GM12878 (cell line): ENCODE data around the gene NLGN3. TPM values are rescaled to one million over a fixed set of nuclear protein-coding genes. Genes with fewer than 3 reads are reported as not detected.

Experiments
- ATAC-seq: fragments of 200-7000 bp; cut with Tn5 transposase; 3 replicates; pipeline ENCODE4 v1.9.1; 2020; ENCODE audit warnings: mild to moderate bottlenecking, moderate library complexity
- BruUV-seq: library from RNA; stranded (reverse); fragments of 400-500 nt; replicated peaks from 2 replicates; lab custom pipeline; 2021; lab: Mats Ljungman, UMichigan
- CTCF ChIA-PET: fragments of 300-600 bp; sonication (Branson Sonifier 250); formaldehyde crosslinking; extraction: SDS; loops from one replicate; lab custom pipeline; 2021; ENCODE audit warnings: inconsistent platforms; lab: Yijun Ruan, JAX
- POLR2A ChIA-PET: fragments of 350-600 bp; formaldehyde crosslinking; extraction: SDS; loops from one replicate; lab custom pipeline; 2021; ENCODE audit warnings: inconsistent platforms; lab: Charles Lee
- RAD21 ChIA-PET: fragments of 300-600 bp; sonication (Branson Sonifier 250); formaldehyde crosslinking; loops from one replicate; lab custom pipeline; 2023; ENCODE audit warnings: antibody characterized with exemption; ENCODE audit not compliant: unreplicated experiment; lab: Charles Lee
- SMC1A ChIA-PET: fragments of 300-600 bp; sonication (Branson Sonifier 250); formaldehyde crosslinking; loops from one replicate; lab custom pipeline; 2023; ENCODE audit not compliant: unreplicated experiment, uncharacterized antibody; lab: Charles Lee
- DNase-seq: peaks from one replicate; pipeline ENCODE4 v3.0.0-alpha.2; 2011; ENCODE audit warnings: low read depth, low spot score
- FAIRE-seq: peaks from 3 replicates; lab custom pipeline; 2011; peaks lifted over from hg19 to GRCh38; lab: Jason Lieb, UNC
- H2AFZ ChIP-seq: 2 replicates; pipeline ENCODE4 v1.6.0; 2011; ENCODE audit warnings: low read depth, low read length, control low read depth; ENCODE audit not compliant: control insufficient read depth
- H3K27ac ChIP-seq: 2 replicates; pipeline ENCODE4 v1.5.1; 2011; ENCODE audit warnings: control low read depth; ENCODE audit not compliant: control insufficient read depth, insufficient read depth
- H3K27me3 ChIP-seq, 2 experiments: replicated peaks in 1 of 2; 2 replicates each; pipeline versions ENCODE4 v1.6.0 to v1.6.1; 2011; ENCODE audit warnings: low read length in 1 of 2; ENCODE audit not compliant: control insufficient read depth in 2 of 2, insufficient read depth in 2 of 2
- H3K36me3 ChIP-seq, 2 experiments: 2 replicates each; pipeline ENCODE4 v1.5.1; 2011; ENCODE audit warnings: low read length in 1 of 2; ENCODE audit not compliant: control insufficient read depth in 2 of 2, insufficient read depth in 2 of 2
- H3K4me1 ChIP-seq: 2 replicates; pipeline ENCODE4 v1.6.1; 2011; ENCODE audit warnings: mild to moderate bottlenecking, low read length, moderate library complexity, mixed read lengths; ENCODE audit not compliant: control insufficient read depth, insufficient read depth
- H3K4me2 ChIP-seq: 2 replicates; pipeline ENCODE4 v1.6.0; 2011; ENCODE audit warnings: control low read depth; ENCODE audit not compliant: control insufficient read depth, insufficient read depth
- H3K4me3 ChIP-seq: fragments of 200-600 bp; sonication (generic); 2 replicates; pipeline ENCODE4 v1.5.1; 2016
- H3K79me2 ChIP-seq: 2 replicates; pipeline ENCODE4 v1.6.0; 2011; ENCODE audit warnings: low read length; ENCODE audit not compliant: control insufficient read depth, insufficient read depth
- H3K9ac ChIP-seq: 2 replicates; pipeline ENCODE4 v1.8.0; 2011; ENCODE audit warnings: low read length, control low read depth, mixed read lengths; ENCODE audit not compliant: control insufficient read depth, insufficient read depth
- H3K9me3 ChIP-seq: replicated peaks from 3 replicates; pipeline ENCODE4 v1.5.1; 2011; ENCODE audit warnings: mild to moderate bottlenecking, low read length; ENCODE audit not compliant: control insufficient read depth, insufficient read depth
- H4K20me1 ChIP-seq: 2 replicates; pipeline ENCODE4 v1.6.0; 2011; ENCODE audit not compliant: control insufficient read depth, insufficient read depth
- BHLHE40 ChIP-seq, 2 experiments: fragments of 450-650 bp in 1 of 2; IDR thresholded peaks; 2 replicates each; pipeline ENCODE4 v1.6.1; 2011 to 2017; ENCODE audit warnings: low read depth in 2 of 2, borderline replicate concordance in 1 of 2, improper control_type of control experiment in 1 of 2, low read length in 1 of 2, mild to moderate bottlenecking in 1 of 2
- CHD2 ChIP-seq: IDR thresholded peaks from 2 replicates; pipeline ENCODE4 v1.6.1; 2011; ENCODE audit warnings: low read depth, low read length, improper control_type of control experiment, borderline replicate concordance
- HDGF ChIP-seq: fragments of 450-650 bp; IDR thresholded peaks from 2 replicates; pipeline ENCODE4 v1.6.1; 2016; ENCODE audit warnings: antibody characterized with exemption
- MTA2 ChIP-seq: fragments of 450-650 bp; IDR thresholded peaks from 2 replicates; pipeline ENCODE4 v1.6.1; 2016; ENCODE audit warnings: low read depth, mild to moderate bottlenecking, moderate library complexity
- NBN ChIP-seq: fragments of 450-650 bp; IDR thresholded peaks from 2 replicates; pipeline ENCODE4 v1.6.1; 2016
- NRF1 ChIP-seq: conservative IDR thresholded peaks from 2 replicates; pipeline ENCODE4 v1.6.1; 2011; ENCODE audit warnings: mild to moderate bottlenecking, low read depth, low read length, improper control_type of control experiment
- POLR2A ChIP-seq: IDR thresholded peaks from 2 replicates; pipeline ENCODE4 v1.6.1; 2011; ENCODE audit warnings: low read depth, mild to moderate bottlenecking, low read length
- POLR2AphosphoS5 ChIP-seq: IDR thresholded peaks from 2 replicates; pipeline ENCODE4 v1.6.1; 2011; ENCODE audit warnings: mild to moderate bottlenecking, low read length, inconsistent platforms
- SREBF1 ChIP-seq: IDR thresholded peaks from 2 replicates; pipeline ENCODE4 v1.6.1; 2012; ENCODE audit warnings: mild to moderate bottlenecking, low read length
- TCF7 ChIP-seq: IDR thresholded peaks from 2 replicates; pipeline ENCODE4 v1.6.1; 2014; ENCODE audit warnings: antibody characterized with exemption, borderline replicate concordance
- ZSCAN29 ChIP-seq: fragments of 450-650 bp; IDR thresholded peaks from 2 replicates; pipeline ENCODE4 v1.6.1; 2017; ENCODE audit warnings: mild to moderate bottlenecking, moderate library complexity
- WGBS: methylation state at CpG from one replicate; pipeline ENCODE4 v1.1.6; 2016; ENCODE audit warnings: low lambda C conversion rate; ENCODE audit not compliant: insufficient replicate concordance, insufficient coverage; ENCODE audit errors: missing lambda C conversion rate; 5-methylcytosine and 5-hydroxymethylcytosine counted together
- in situ Hi-C: fragments of 300-500 bp; cut with MboI; formaldehyde crosslinking; loops from 9 replicates; pipeline ENCODE4 v1.14.3; 2018; ENCODE audit warnings: mixed read lengths
- intact Hi-C: fragments of 100-400 bp; cut with micrococcal nuclease; formaldehyde crosslinking; loops from one replicate; pipeline ENCODE4 v1.14.2; 2022; ENCODE audit not compliant: unreplicated experiment
- polyA plus RNA-seq, 11 experiments: library from polyadenylated mRNA; depleted of rRNA in 4 of 11; unstranded in 6 of 11; stranded (reverse) in 5 of 11; fragments of >200 nt; fragmentation: Nextera tagmentation in 4 of 11; fragmentation: Illumina TruSeq in 1 of 11; extraction: Ambion mirVana in 4 of 11; extraction: Trizol in 1 of 11; gene quantifications; 1 replicate in 1 of 11; 2 replicates in 10 of 11; pipeline versions ENCODE4 v1.2.1 to v1.2.3, GENCODE V29; 2011 to 2016; ENCODE audit warnings: inconsistent platforms in 2 of 11, missing spikeins in 2 of 11, low read depth in 1 of 11
- total RNA-seq, 4 experiments: library from RNA; depleted of rRNA in 3 of 4; stranded (reverse); fragments of >200 nt in 3 of 4; fragmentation: Illumina TruSeq in 1 of 4; extraction: Trizol in 1 of 4; gene quantifications; 2 replicates each; pipeline versions ENCODE4 v1.2.1 to v1.2.3, GENCODE V29; 2013 to 2021
- TF ChIP-seq, protein P1 (sequence below): fragments of 150-350 bp; IDR thresholded peaks from 2 replicates; pipeline ENCODE4 v1.6.1; 2016; ENCODE audit warnings: low read depth, low read length
- TF ChIP-seq, protein P2 (sequence below): IDR thresholded peaks from 2 replicates; pipeline ENCODE4 v1.6.1; 2012; ENCODE audit warnings: low read depth, low read length, improper control_type of control experiment
- TF ChIP-seq, protein P3 (sequence below): fragments of 450-650 bp; IDR thresholded peaks from 2 replicates; pipeline ENCODE4 v1.6.1; 2018; ENCODE audit warnings: borderline replicate concordance, mild to moderate bottlenecking; ENCODE audit not compliant: partially characterized antibody

The NLGN3 gene
- total and polyA plus RNA-seq, 10 of the 15 experiments (the other 5 are each of a cell fraction or from before 2014, with no cell fraction given): 0.07 to 0.73 (median 0.28) TPM

DNA sequence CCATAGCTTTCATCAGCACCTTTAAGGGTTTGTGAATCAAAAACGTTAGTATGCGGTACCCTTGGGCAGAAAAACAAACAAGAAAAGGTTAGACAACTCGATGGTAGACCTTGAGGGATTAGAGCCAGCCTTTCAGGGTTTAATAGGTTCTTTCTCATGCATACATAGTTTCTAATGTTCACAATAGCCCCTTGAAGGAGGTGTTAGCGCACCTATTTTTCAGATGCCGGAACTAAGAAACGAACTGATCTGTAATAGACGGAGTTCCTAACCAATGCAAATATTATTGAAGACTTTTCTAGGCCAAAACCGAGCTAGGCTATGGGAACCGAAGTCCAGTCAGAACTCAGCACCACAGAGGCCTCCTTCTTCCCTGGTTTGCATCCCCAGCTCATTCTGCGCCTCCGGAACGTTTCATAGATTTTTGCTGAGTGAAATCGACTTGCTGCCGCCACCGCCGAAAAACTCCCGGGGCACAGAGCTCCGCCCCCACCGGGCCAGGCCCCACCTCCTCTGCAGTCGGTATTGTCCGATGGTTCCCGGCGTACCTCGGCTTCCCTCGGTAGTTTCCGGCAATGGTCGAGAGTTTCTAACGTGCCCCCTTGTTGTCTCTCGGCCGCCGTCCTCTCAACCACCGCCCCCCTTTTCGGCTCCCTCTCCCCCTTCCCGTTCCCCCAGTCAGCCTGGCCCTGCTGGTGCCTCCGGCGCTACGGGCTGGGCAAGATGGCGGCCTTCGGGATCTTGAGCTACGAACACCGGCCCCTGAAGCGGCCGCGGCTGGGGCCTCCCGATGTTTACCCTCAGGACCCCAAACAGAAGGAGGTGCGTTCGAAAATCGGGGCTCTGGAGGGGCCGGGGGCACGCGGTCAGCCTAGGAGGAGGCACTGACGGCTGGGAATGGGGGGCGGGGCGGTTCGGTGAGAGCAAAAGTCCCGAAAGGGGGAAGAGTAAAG is 26.3 kb upstream of the NLGN3 start, which contains the start of gene MED12 (continued):
- TF ChIP-seq, protein P1, sequence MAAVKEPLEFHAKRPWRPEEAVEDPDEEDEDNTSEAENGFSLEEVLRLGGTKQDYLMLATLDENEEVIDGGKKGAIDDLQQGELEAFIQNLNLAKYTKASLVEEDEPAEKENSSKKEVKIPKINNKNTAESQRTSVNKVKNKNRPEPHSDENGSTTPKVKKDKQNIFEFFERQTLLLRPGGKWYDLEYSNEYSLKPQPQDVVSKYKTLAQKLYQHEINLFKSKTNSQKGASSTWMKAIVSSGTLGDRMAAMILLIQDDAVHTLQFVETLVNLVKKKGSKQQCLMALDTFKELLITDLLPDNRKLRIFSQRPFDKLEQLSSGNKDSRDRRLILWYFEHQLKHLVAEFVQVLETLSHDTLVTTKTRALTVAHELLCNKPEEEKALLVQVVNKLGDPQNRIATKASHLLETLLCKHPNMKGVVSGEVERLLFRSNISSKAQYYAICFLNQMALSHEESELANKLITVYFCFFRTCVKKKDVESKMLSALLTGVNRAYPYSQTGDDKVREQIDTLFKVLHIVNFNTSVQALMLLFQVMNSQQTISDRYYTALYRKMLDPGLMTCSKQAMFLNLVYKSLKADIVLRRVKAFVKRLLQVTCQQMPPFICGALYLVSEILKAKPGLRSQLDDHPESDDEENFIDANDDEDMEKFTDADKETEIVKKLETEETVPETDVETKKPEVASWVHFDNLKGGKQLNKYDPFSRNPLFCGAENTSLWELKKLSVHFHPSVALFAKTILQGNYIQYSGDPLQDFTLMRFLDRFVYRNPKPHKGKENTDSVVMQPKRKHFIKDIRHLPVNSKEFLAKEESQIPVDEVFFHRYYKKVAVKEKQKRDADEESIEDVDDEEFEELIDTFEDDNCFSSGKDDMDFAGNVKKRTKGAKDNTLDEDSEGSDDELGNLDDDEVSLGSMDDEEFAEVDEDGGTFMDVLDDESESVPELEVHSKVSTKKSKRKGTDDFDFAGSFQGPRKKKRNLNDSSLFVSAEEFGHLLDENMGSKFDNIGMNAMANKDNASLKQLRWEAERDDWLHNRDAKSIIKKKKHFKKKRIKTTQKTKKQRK: no peak
- no peak for TF ChIP-seq HDGF
- TF ChIP-seq ZSCAN29: no peak
- no peak for TF ChIP-seq SREBF1
- TF ChIP-seq, protein P2, sequence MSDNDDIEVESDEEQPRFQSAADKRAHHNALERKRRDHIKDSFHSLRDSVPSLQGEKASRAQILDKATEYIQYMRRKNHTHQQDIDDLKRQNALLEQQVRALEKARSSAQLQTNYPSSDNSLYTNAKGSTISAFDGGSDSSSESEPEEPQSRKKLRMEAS: no peak

DNA sequence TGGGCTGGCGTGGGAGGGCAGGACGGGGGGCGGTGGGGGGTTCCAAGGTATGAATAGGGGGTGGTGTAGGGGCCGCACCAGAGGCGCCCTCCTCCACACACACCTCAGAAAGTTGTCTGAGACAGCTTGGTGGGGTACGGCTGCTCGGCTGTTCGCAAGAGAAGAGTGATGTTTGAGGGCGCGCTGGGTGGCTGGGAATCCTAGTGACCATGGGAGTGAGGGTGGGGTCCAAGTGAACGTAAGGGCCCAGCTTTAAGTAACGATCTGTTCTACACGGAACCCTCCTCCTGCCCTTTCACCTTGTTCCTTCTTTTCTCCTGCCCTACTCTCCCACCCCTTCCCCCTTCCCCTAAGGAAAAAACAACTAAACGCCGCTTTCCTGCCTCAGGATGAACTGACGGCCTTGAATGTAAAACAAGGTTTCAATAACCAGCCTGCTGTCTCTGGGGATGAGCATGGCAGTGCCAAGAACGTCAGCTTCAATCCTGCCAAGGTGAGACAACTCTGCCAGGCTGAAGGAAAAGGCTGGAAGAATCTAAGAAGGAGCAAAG is 25.6 kb upstream of the NLGN3 start:
- Histone ChIP-seq H4K20me1 (no peaks in the 10 kb centered on the region), H3K9ac (peak overlapping the region; percentile 69), H3K27me3 (no peaks in the 10 kb centered on the region), H3K4me3 (peak overlapping the region; percentile 85), H3K4me1 (no peaks in the 10 kb centered on the region), H3K9me3 (no peaks in the 10 kb centered on the region), H3K36me3 (peaks cover 0 to 7% of the 10 kb centered on the region in 2 experiments; a peak in 3 of 4 replicates), H3K27ac (peak overlapping the region; percentile 81), H3K79me2 (peaks cover 12% of the 10 kb centered on the region), H3K4me2 (peak overlapping the region; percentile 93), H2AFZ (no peak overlapping the region)
- ChIA-PET RAD21 (interaction anchor here (0.9 to 3.7 kb wide), 6 partner anchors 10 to 63 kb away, joined by 3 to 29 read pairs (median 6); no protein-coding TSS in a partner anchor), POLR2A (interaction anchor here (0.6 to 3.1 kb wide), 8 partner anchors 9 to 247 kb away, joined by 4 to 34 read pairs (median 5); partner anchors contain the start of gene TAF1), CTCF (interaction anchor here (0.6 to 2.5 kb wide), 9 partner anchors 10 to 77 kb away, joined by 3 to 17 read pairs (median 6); no protein-coding TSS in a partner anchor), SMC1A (interaction anchor here (1.7 to 2.3 kb wide), 4 partner anchors 8 to 22 kb away, joined by 4 to 18 read pairs (median 10); partner anchors contain the start of gene IL2RG)
- no peak for DNase-seq
- TF ChIP-seq POLR2A: no peak
- no peak for TF ChIP-seq POLR2AphosphoS5
- TF ChIP-seq MTA2: no peak
- no peak for TF ChIP-seq NRF1
- TF ChIP-seq, protein P3, sequence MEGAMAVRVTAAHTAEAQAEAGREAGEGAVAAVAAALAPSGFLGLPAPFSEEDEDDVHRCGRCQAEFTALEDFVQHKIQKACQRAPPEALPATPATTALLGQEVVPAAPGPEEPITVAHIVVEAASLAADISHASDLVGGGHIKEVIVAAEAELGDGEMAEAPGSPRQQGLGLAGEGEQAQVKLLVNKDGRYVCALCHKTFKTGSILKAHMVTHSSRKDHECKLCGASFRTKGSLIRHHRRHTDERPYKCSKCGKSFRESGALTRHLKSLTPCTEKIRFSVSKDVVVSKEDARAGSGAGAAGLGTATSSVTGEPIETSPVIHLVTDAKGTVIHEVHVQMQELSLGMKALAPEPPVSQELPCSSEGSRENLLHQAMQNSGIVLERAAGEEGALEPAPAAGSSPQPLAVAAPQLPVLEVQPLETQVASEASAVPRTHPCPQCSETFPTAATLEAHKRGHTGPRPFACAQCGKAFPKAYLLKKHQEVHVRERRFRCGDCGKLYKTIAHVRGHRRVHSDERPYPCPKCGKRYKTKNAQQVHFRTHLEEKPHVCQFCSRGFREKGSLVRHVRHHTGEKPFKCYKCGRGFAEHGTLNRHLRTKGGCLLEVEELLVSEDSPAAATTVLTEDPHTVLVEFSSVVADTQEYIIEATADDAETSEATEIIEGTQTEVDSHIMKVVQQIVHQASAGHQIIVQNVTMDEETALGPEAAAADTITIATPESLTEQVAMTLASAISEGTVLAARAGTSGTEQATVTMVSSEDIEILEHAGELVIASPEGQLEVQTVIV: no peak
- TF ChIP-seq HDGF: no peak
- no peak for TF ChIP-seq BHLHE40 (IDR thresholded peaks at IDR 0.05; ENCODE audit: borderline replicate concordance in 1 of 2, low read depth in 2 of 2, low read length in 1 of 2)
- no peak for TF ChIP-seq NBN
- no peak for TF ChIP-seq TCF7
- TF ChIP-seq CHD2: no peak
- in situ Hi-C loops: no loop called here
- no TSS peak for BruUV-seq
- 34% methylated on average over 17 of the region's 17 CpGs for WGBS
- intact Hi-C loops: loop anchor here (10.0 kb wide), 1 partner anchor 246 kb away; the partner anchor contains the start of gene TAF1
- FAIRE-seq: no peak
- ATAC-seq: peak; percentile 39
